Measurements from ENCODE around the gene KIF14.

- TF ChIP-seq CTCF (IDR thresholded peaks at IDR 0.05) (no peak), EZH2 (IDR thresholded peaks at IDR 0.05) (no peak)
These were observed 7.8 kb upstream of the KIF14 start for GRCh38 chr1:200628223-200628881.

Data from neural progenitor cell (in vitro differentiated cells).